ENCODE results near the gene RAPGEF5. TPM values are rescaled to one million over a fixed set of nuclear protein-coding genes. Genes with fewer than 3 reads are reported as not detected.

RAPGEF5 gene, protein sequence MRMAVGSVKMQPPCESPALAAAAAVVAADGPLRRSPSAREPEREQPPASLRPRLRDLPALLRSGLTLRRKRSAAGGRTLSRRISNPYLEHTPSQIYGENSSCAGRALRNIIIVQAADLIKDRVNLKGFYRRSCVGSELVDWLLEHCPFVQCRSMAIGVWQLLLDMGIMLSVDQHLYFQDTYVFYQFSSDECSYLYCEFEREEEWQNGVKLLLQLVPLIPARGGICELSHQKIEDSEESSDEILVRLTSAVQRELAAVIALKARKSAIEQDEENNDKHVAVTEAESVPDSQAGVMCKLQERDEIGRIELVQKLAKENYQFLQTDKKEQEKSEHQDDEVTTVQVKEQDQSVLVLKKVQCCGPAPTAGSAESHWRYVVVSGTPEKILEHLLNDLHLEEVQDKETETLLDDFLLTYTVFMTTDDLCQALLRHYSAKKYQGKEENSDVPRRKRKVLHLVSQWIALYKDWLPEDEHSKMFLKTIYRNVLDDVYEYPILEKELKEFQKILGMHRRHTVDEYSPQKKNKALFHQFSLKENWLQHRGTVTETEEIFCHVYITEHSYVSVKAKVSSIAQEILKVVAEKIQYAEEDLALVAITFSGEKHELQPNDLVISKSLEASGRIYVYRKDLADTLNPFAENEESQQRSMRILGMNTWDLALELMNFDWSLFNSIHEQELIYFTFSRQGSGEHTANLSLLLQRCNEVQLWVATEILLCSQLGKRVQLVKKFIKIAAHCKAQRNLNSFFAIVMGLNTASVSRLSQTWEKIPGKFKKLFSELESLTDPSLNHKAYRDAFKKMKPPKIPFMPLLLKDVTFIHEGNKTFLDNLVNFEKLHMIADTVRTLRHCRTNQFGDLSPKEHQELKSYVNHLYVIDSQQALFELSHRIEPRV
- 1 to 10 TPM; 2.8 to 3.3 TPM for total RNA-seq

DNA sequence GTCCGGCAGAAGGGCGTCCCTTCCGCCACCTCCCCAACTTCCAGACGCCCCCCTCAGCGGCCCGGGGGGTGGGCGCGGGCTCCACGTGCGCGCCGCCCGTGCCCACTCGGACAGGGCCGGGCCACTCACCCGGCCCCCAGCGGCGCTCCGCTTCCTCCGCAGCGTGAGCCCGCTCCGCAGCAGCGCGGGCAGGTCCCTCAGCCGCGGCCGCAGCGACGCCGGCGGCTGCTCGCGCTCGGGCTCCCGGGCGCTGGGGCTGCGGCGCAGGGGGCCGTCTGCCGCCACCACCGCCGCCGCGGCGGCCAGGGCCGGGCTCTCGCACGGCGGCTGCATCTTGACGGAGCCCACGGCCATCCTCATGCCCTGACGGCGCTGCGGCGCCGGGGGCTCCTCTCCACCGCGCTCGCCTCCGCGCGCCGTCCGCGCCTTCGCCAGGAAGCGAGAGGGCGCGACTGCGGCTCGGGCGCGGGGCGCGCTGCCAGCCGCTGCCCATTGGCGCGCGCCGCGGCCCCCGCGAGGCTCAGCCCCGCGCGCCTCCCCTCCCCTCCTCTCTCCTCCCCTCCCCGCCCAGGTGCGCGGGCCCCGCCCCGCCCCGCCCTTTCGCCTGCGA lies at the start of gene RAPGEF5:
Gene RAPGEF5, minus strand, starts transcription at position 454 of the 610 bp plus-strand sequence. Its CDS starts 94 bp downstream, at position 360.

Small RNAs within 50 kb of the gene (small RNA-seq; reads per million reads assigned to genes)
- 0 reads per million in 2 donors for gene RNA5SP227

Other genes with a start within 250 kb of the RAPGEF5 start
- gene STEAP1B, start 143.0 kb upstream of the RAPGEF5 start, total RNA-seq = 10 to 100 TPM; 24.0 to 37.9 TPM

Measured in melanocyte of skin (primary cell).